Karpas-422 (cell line): ENCODE data around the gene ANKRD13D. TPM values are rescaled to one million over a fixed set of nuclear protein-coding genes. Genes with fewer than 3 reads are reported as not detected.

Experiments used
- DNase-seq: peaks from one replicate; pipeline ENCODE4 v3.0.0-alpha.2; 2015
- H2AFZ ChIP-seq: fragments of 200-600 bp; sonication (generic); 2 replicates; pipeline ENCODE4 v1.6.1; 2014; ENCODE audit warnings: antibody characterized with exemption, low read length, mixed read lengths
- H3K27ac ChIP-seq: fragments of 200-600 bp; sonication (generic); 2 replicates; pipeline ENCODE4 v1.5.1; 2014; ENCODE audit warnings: mild to moderate bottlenecking, low read length, moderate library complexity
- H3K27me3 ChIP-seq: fragments of 200-600 bp; sonication (generic); 2 replicates; pipeline ENCODE4 v1.6.1; 2014; ENCODE audit warnings: low read length, mixed read lengths
- H3K36me3 ChIP-seq: fragments of 200-600 bp; sonication (generic); 2 replicates; pipeline ENCODE4 v1.6.1; 2014; ENCODE audit warnings: low read length, mixed read lengths; ENCODE audit not compliant: insufficient read depth
- H3K4me1 ChIP-seq: fragments of 200-600 bp; sonication (generic); 2 replicates; pipeline ENCODE4 v1.6.1; 2014; ENCODE audit warnings: mild to moderate bottlenecking, low read length, mixed read lengths
- H3K4me2 ChIP-seq: fragments of 200-600 bp; sonication (generic); 2 replicates; pipeline ENCODE4 v1.6.1; 2014; ENCODE audit warnings: low read length, low read depth, mild to moderate bottlenecking; ENCODE audit not compliant: poor library complexity, severe bottlenecking
- H3K4me3 ChIP-seq: fragments of 200-600 bp; sonication (generic); 2 replicates; pipeline ENCODE4 v1.5.1; 2014; ENCODE audit warnings: mild to moderate bottlenecking, antibody characterized with exemption, low read length, mixed read lengths
- H3K79me2 ChIP-seq: fragments of 200-600 bp; sonication (generic); 2 replicates; pipeline ENCODE4 v1.6.1; 2014; ENCODE audit warnings: mild to moderate bottlenecking, low read length, mixed read lengths
- H3K9ac ChIP-seq: fragments of 200-600 bp; sonication (generic); 2 replicates; pipeline ENCODE4 v1.6.0; 2014; ENCODE audit warnings: low read length
- H3K9me2 ChIP-seq: fragments of 200-600 bp; sonication (generic), shearing (Covaris generic); replicated peaks from 2 replicates; pipeline ENCODE4 v1.6.0; 2014; ENCODE audit warnings: mild to moderate bottlenecking, low read length, moderate library complexity; ENCODE audit not compliant: insufficient read depth
- H3K9me3 ChIP-seq: fragments of 300-700, 200-600 bp; sonication (generic); 2 replicates; pipeline ENCODE4 v1.6.1; 2014; ENCODE audit warnings: low read length, mixed read lengths
- H4K20me1 ChIP-seq: fragments of 200-600 bp; sonication (generic); 2 replicates; pipeline ENCODE4 v1.6.1; 2014; ENCODE audit warnings: mild to moderate bottlenecking, antibody characterized with exemption, low read length, low read depth; ENCODE audit not compliant: insufficient read depth
- total RNA-seq: library from RNA; depleted of rRNA; stranded (reverse); fragments of >200 nt; shearing (Covaris generic); gene quantifications from 2 replicates; pipeline ENCODE4 v1.2.3, GENCODE V29; 2014; ENCODE audit warnings: low replicate concordance; rRNA removed

ANKRD13D gene
- total RNA-seq: 31.3 and 91.8 TPM in 2 replicates

DNA sequence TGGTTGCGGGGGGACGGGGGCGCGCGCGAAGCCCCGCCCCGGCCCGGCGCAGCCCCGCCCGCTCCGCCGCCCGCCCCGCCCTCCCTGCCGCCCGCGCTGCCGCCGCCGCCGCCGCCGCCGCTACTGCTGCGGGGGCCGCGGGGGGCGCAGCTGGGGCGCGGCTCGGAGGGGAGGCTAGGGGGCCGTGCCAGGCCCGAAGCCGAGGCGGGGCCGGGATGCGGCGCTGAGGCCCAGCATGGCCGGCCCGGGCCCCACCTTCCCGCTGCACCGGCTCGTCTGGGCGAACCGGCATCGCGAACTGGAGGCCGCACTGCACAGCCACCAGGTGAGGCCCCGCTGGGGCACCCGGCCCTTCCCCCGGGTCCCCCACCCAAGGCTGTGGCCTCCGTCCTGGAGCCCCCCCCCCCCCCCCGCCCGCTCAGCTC is at the start of gene ANKRD13D:
ANKRD13D (plus strand) TSS at position 78 of the 425 bp plus-strand sequence; CDS start at position 236, 158 bp downstream.
- Histone ChIP-seq H3K36me3 (peaks cover 34% of the 10 kb centered on the region), H2AFZ (no peak within 1 kb of the TSS)

DNA sequence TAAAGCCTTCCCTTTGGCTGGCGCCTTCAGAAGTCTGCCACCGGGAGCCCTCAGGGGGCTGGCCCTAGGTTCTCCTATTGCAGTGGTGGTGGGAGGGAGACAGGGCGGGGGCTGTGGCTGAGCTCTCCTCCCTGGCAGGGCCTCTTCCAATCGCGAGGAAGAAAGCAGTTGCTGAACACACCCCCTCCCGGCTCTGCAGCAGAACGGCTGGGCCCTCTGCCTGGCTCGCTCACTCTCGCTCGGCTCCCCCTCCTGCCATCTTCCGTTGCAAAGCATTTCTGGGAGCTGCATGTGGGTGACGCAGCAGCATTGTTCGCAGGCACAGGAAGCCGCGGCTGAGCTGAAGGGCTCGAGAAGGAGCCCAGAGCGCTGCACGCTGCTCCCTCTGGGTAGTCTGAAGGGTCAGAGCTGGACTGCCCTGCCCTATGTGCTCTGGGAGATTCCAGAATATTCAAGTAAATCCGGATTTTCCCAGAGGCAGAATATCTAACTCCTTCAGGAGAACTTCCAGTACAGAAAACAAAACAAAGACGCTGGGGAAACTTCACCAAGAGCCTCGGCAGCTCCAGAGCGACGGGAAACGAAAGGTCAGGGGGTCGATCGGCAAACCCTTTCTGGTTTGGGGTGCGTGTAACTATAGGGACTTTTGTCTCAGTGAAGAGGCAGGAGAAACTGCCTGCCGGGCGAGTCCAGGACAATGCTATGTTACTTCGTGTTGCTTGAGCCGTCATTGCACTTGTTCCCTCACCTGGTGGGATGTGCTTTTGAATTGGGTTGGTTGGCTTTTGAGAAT is 49.1 kb upstream of the ANKRD13D start:
- Histone ChIP-seq H2AFZ (no peak overlapping the region), H3K9me3 (no peaks in the 10 kb centered on the region), H4K20me1 (peaks cover 5% of the 10 kb centered on the region; the same call in 1 of the 2 replicates), H3K9ac (peak overlapping the region; percentile 88), H3K4me3 (peak overlapping the region; percentile 82), H3K79me2 (peaks cover 46% of the 10 kb centered on the region), H3K4me2 (peak overlapping the region; percentile 95), H3K27ac (peak overlapping the region; percentile 77), H3K9me2 (no peaks in the 10 kb centered on the region), H3K27me3 (no peaks in the 10 kb centered on the region), H3K36me3 (peaks cover 23% of the 10 kb centered on the region; the same call in 1 of the 2 replicates), H3K4me1 (peaks cover 41% of the 10 kb centered on the region)
- DNase-seq: peak; percentile 99

More for the DNA sequence above, at the start of gene ANKRD13D:
- Histone ChIP-seq H3K27ac (peak within 1 kb of the TSS; percentile 100), H3K79me2 (peaks cover 35% of the 10 kb centered on the region), H3K27me3 (no peaks in the 10 kb centered on the region), H3K4me2 (peak within 1 kb of the TSS; percentile 99), H3K9ac (peak within 1 kb of the TSS; percentile 100), H3K9me2 (no peaks in the 10 kb centered on the region), H3K4me1 (peaks cover 39% of the 10 kb centered on the region), H4K20me1 (no peaks in the 10 kb centered on the region), H3K9me3 (peaks cover 4% of the 10 kb centered on the region; the same call in 1 of the 2 replicates), H3K4me3 (peak within 1 kb of the TSS; percentile 98)
- no peak for DNase-seq

DNA sequence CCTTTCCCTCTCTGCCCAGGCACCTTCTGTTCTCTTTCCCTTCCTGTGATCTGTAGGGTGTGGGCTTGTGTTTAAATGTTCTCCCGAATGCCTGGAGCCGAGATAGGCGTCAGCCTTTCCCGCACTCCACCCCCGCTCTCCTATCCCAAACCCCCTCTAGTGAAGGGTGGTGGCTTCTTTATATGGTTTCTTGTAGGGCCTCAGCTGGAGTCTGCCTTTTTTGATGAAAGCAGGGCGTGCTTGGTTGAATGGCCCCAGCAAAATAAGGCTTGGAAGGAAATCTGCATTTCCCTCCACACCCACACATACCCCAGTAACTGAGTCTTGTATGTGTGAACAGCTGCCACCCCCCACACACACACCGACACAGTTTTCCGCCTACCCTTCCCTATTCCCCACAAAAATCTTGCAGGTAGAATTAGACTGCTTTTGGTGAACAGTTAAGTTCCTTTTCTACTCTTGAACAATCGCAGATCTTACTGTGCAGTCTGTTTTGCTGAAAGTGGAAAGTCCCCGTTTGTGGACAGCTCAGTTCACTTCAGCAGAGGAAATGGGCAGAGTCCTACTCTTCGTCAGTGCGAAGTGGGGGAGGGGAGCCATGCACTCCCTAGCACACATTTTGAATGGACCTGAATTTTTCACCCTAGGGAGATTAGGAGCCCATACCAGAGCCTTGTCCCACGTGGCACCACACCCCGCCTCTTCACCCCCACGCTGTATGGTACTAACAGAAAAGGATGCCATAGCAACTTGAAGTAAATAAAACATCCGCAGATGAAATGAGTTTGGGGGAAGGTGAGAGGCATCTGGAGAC is 48.3 kb upstream of the ANKRD13D start:
- Histone ChIP-seq H3K27me3 (no peaks in the 10 kb centered on the region), H3K9ac (peak overlapping the region; percentile 88), H3K4me3 (peak overlapping the region; percentile 82), H2AFZ (no peak overlapping the region), H3K4me1 (peaks cover 41% of the 10 kb centered on the region), H3K36me3 (peaks cover 31% of the 10 kb centered on the region), H3K9me2 (no peaks in the 10 kb centered on the region), H3K4me2 (peak overlapping the region; percentile 95), H3K9me3 (no peaks in the 10 kb centered on the region), H4K20me1 (peaks cover 5% of the 10 kb centered on the region; the same call in 1 of the 2 replicates), H3K79me2 (peaks cover 46% of the 10 kb centered on the region), H3K27ac (peak overlapping the region; percentile 77)
- DNase-seq: peak; percentile 86

- no peak for DNase-seq
- Histone ChIP-seq H3K9me3 (no peaks in the 10 kb centered on the region), H2AFZ (no peak overlapping the region), H3K27me3 (no peaks in the 10 kb centered on the region), H3K4me1 (peaks cover 33% of the 10 kb centered on the region), H3K9me2 (no peaks in the 10 kb centered on the region), H3K79me2 (peaks cover 44% of the 10 kb centered on the region), H3K27ac (no peak overlapping the region), H4K20me1 (peaks cover 5% of the 10 kb centered on the region; the same call in 1 of the 2 replicates), H3K4me2 (peak overlapping the region; percentile 95), H3K4me3 (no peak overlapping the region), H3K9ac (no peak overlapping the region), H3K36me3 (peaks cover 41% of the 10 kb centered on the region)
These were observed 46.6 kb upstream of the ANKRD13D start for GRCh38 chr11:67242548-67242947.

- Histone ChIP-seq H3K36me3 (peaks cover 46% of the 10 kb centered on the region), H3K4me3 (no peak overlapping the region), H3K27ac (no peak overlapping the region), H4K20me1 (peaks cover 10% of the 10 kb centered on the region; the same call in 1 of the 2 replicates), H3K9me2 (no peaks in the 10 kb centered on the region), H3K4me1 (peaks cover 30% of the 10 kb centered on the region), H2AFZ (no peak overlapping the region), H3K9ac (no peak overlapping the region), H3K79me2 (peaks cover 44% of the 10 kb centered on the region), H3K27me3 (no peaks in the 10 kb centered on the region), H3K4me2 (no peak overlapping the region), H3K9me3 (no peaks in the 10 kb centered on the region)
- no peak for DNase-seq
These were observed 46.1 kb upstream of the ANKRD13D start for GRCh38 chr11:67243051-67243450.

DNA sequence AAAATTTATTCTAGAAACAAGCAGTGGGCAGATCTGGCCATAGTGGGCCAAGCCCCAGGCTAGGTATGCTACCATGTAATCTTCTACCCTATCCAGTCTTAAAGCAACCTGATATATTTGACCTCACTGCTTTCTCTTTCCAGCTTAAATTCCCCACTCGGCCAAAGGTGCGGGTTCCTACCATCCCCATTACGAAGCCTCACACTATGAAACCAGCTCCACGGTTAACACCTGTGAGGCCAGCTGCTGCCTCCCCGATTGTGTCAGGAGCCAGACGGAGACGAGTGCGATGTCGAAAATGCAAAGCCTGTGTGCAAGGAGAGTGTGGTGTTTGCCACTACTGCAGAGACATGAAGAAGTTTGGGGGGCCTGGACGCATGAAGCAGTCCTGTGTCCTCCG is 44.1 kb upstream of the ANKRD13D start:
- Histone ChIP-seq H3K9ac (no peak overlapping the region), H3K9me2 (no peaks in the 10 kb centered on the region), H3K36me3 (peaks cover 64% of the 10 kb centered on the region), H2AFZ (no peak overlapping the region), H4K20me1 (peaks cover 11% of the 10 kb centered on the region; the same call in 1 of the 2 replicates), H3K27ac (no peak overlapping the region), H3K9me3 (no peaks in the 10 kb centered on the region), H3K27me3 (no peaks in the 10 kb centered on the region), H3K4me3 (no peak overlapping the region), H3K4me1 (peaks cover 15% of the 10 kb centered on the region), H3K79me2 (peaks cover 43% of the 10 kb centered on the region), H3K4me2 (no peak overlapping the region)
- DNase-seq: no peak

DNA sequence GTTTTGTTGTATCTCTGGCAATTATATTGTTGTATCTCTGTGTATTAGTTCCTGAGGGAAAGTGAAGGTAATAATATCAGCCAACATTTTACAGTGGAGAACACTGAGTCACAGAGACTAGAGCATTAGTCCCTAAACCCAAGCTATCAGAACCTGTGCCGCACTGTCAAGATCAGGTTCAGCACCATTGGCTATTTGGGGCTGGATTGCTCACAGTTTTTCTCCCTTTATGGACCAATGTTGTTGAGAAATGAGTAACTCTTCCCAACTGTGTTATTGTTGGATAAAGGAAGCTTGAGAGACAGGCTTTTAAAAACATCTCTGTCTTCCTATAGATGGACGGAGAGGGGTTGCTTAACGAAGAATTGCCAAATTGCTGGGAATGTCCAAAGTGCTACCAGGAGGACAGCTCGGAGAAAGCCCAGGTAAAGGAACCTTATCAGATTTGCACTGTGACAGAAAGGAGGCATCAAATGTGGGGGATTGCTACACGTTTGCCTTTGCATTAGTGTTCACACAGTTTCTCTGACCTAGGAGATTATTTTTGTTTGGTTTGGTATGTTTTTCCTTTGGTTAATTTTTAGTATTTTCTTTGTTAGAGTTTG is 41.1 kb upstream of the ANKRD13D start:
- Histone ChIP-seq H3K9ac (no peak overlapping the region), H3K27me3 (no peaks in the 10 kb centered on the region), H3K9me2 (no peaks in the 10 kb centered on the region), H3K4me2 (no peak overlapping the region), H3K36me3 (peaks cover 65% of the 10 kb centered on the region), H4K20me1 (peaks cover 6% of the 10 kb centered on the region; the same call in 1 of the 2 replicates), H3K4me1 (peaks cover 2% of the 10 kb centered on the region; the same call in 1 of the 2 replicates), H2AFZ (no peak overlapping the region), H3K9me3 (no peaks in the 10 kb centered on the region), H3K27ac (no peak overlapping the region), H3K79me2 (peaks cover 14% of the 10 kb centered on the region), H3K4me3 (no peak overlapping the region)
- no peak for DNase-seq
